Measurements from ENCODE around the gene PRAC2. TPM values are rescaled to one million over a fixed set of nuclear protein-coding genes. Genes with fewer than 3 reads are reported as not detected.

Gene PRAC2
- total and polyA plus RNA-seq, 2 of the 8 experiments (the other 6 are each of a cell fraction or from before 2014, with no cell fraction given), result not detected

DNA sequence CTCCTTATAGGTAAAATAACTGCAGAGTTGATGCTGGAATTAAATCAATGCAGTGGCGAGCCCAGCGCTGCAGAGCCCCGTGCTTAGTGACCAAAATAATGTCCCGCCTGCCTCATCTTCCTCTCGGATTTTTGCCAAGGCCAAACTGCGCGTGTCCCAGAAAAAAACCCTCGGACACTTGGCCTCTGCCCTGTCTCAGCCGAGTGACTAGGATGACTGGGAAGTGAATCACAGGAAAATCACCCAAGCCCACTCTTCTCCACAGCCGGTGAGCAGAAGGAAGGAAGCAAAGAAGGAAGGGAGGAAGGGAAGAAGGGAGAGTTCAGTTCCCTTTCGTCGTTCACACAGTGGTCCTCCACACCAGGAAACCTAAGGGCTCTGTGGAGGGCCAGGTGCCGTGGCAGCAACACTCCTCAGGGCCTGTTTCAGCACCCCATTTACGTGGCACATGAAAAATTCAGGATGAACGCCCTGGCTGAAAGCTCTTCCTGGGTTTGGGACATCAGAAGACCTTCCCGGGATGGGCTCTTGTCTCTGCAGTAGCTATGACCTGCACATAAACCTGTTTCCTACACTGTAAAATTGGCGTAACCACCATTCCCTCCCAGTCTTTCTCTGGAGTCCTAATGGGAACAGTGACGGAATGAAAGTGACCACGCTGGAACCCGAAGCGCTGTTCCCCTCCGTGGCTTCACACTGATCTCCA is 31.0 kb downstream of the PRAC2 start (continued):
- TF ChIP-seq, protein P1, sequence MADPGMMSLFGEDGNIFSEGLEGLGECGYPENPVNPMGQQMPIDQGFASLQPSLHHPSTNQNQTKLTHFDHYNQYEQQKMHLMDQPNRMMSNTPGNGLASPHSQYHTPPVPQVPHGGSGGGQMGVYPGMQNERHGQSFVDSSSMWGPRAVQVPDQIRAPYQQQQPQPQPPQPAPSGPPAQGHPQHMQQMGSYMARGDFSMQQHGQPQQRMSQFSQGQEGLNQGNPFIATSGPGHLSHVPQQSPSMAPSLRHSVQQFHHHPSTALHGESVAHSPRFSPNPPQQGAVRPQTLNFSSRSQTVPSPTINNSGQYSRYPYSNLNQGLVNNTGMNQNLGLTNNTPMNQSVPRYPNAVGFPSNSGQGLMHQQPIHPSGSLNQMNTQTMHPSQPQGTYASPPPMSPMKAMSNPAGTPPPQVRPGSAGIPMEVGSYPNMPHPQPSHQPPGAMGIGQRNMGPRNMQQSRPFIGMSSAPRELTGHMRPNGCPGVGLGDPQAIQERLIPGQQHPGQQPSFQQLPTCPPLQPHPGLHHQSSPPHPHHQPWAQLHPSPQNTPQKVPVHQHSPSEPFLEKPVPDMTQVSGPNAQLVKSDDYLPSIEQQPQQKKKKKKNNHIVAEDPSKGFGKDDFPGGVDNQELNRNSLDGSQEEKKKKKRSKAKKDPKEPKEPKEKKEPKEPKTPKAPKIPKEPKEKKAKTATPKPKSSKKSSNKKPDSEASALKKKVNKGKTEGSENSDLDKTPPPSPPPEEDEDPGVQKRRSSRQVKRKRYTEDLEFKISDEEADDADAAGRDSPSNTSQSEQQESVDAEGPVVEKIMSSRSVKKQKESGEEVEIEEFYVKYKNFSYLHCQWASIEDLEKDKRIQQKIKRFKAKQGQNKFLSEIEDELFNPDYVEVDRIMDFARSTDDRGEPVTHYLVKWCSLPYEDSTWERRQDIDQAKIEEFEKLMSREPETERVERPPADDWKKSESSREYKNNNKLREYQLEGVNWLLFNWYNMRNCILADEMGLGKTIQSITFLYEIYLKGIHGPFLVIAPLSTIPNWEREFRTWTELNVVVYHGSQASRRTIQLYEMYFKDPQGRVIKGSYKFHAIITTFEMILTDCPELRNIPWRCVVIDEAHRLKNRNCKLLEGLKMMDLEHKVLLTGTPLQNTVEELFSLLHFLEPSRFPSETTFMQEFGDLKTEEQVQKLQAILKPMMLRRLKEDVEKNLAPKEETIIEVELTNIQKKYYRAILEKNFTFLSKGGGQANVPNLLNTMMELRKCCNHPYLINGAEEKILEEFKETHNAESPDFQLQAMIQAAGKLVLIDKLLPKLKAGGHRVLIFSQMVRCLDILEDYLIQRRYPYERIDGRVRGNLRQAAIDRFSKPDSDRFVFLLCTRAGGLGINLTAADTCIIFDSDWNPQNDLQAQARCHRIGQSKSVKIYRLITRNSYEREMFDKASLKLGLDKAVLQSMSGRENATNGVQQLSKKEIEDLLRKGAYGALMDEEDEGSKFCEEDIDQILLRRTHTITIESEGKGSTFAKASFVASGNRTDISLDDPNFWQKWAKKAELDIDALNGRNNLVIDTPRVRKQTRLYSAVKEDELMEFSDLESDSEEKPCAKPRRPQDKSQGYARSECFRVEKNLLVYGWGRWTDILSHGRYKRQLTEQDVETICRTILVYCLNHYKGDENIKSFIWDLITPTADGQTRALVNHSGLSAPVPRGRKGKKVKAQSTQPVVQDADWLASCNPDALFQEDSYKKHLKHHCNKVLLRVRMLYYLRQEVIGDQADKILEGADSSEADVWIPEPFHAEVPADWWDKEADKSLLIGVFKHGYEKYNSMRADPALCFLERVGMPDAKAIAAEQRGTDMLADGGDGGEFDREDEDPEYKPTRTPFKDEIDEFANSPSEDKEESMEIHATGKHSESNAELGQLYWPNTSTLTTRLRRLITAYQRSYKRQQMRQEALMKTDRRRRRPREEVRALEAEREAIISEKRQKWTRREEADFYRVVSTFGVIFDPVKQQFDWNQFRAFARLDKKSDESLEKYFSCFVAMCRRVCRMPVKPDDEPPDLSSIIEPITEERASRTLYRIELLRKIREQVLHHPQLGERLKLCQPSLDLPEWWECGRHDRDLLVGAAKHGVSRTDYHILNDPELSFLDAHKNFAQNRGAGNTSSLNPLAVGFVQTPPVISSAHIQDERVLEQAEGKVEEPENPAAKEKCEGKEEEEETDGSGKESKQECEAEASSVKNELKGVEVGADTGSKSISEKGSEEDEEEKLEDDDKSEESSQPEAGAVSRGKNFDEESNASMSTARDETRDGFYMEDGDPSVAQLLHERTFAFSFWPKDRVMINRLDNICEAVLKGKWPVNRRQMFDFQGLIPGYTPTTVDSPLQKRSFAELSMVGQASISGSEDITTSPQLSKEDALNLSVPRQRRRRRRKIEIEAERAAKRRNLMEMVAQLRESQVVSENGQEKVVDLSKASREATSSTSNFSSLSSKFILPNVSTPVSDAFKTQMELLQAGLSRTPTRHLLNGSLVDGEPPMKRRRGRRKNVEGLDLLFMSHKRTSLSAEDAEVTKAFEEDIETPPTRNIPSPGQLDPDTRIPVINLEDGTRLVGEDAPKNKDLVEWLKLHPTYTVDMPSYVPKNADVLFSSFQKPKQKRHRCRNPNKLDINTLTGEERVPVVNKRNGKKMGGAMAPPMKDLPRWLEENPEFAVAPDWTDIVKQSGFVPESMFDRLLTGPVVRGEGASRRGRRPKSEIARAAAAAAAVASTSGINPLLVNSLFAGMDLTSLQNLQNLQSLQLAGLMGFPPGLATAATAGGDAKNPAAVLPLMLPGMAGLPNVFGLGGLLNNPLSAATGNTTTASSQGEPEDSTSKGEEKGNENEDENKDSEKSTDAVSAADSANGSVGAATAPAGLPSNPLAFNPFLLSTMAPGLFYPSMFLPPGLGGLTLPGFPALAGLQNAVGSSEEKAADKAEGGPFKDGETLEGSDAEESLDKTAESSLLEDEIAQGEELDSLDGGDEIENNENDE (IDR thresholded peaks at IDR 0.05; ENCODE audit: insufficient replicate concordance, low read length), result no peak
- no peak for TF ChIP-seq RBBP5 (IDR thresholded peaks at IDR 0.05; ENCODE audit: borderline replicate concordance, low read depth, low read length)

All from H1 (cell line).